Colonic mucosa (tissue), 4 donors: ENCODE results near the gene FOXK2. TPM values are rescaled to one million over a fixed set of nuclear protein-coding genes. Genes with fewer than 3 reads are reported as not detected.

Source experiments
- DNase-seq: peaks from one replicate; pipeline ENCODE4 v3.0.0-alpha.2; 2020
- H3K27ac ChIP-seq: fragments of 200-600 bp; one replicate; pipeline ENCODE4 v1.8.0; 2021
- H3K27me3 ChIP-seq: fragments of 200-600 bp; one replicate; pipeline ENCODE4 v1.8.0; 2021
- H3K36me3 ChIP-seq: fragments of 200-600 bp; one replicate; pipeline ENCODE4 v1.8.0; 2021
- H3K4me1 ChIP-seq: fragments of 200-600 bp; one replicate; pipeline ENCODE4 v1.8.0; 2021; ENCODE audit warnings: mild to moderate bottlenecking
- H3K4me3 ChIP-seq: fragments of 200-600 bp; one replicate; pipeline ENCODE4 v1.8.0; 2021
- H3K9ac ChIP-seq, 2 donors: one replicate each; pipeline ENCODE4 v1.7.0; 2013; ENCODE audit warnings: control low read depth in 2 of 2, low read depth in 2 of 2, low read length in 2 of 2
- H3K9me3 ChIP-seq: fragments of 200-600 bp; one replicate; pipeline ENCODE4 v1.8.0; 2021
- intact Hi-C: fragments of 100-400 bp; cut with DNase I; formaldehyde crosslinking; loops from one replicate; pipeline ENCODE4 v1.14.1; 2022
- total RNA-seq, 2 donors: library from RNA; stranded (reverse); fragmentation: NEBNext Ultra II Directional in 1 of 2; extraction: Animal tissue kit (Norgen Biotek cat#: 25700) in 1 of 2; gene quantifications; one replicate each; pipeline ENCODE4 v1.2.1, GENCODE V29; 2021
- TF ChIP-seq, protein P1 (sequence below): fragments of 200-600 bp; IDR thresholded peaks from one replicate; pipeline ENCODE4 v1.8.0; 2022; ENCODE audit warnings: antibody characterized with exemption, mild to moderate bottlenecking
- donor health status: healthy.
- donor health status: DM: no; HTN: no; CAD: no.
- donor health status: DM: no; HTN: no; CAD: no.

The FOXK2 gene
- total RNA-seq, 2 donors from 2014 or later: 34.8 to 44.5 TPM

DNA sequence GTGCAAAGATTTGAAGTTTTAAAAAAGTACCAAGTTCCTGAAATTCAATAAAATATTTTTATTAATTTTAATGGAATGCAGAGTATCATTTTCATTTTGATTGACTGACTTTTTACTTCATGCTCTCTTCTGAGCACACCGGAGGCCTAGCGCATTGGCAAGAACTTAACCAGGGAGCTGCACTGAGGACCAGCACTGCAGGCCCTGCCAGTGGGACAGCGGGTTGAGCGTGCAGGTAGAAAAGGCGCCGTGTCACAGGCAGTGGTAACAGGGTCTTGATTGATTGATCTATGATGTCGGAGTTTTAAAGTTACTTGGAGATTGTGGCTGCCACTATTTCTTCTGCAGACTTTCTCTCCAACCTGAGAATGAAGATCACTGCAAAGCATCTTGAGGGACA lies 85.0 kb downstream of the FOXK2 start:
- intact Hi-C loops: no loop called here
- Histone ChIP-seq H3K9me3 (no peaks in the 10 kb centered on the region), H3K27me3 (no peaks in the 10 kb centered on the region), H3K36me3 (peaks cover 10% of the 10 kb centered on the region), H3K27ac (peak overlapping the region; percentile 40), H3K4me1 (no peaks in the 10 kb centered on the region), H3K9ac (no peak overlapping the region), H3K4me3 (no peak overlapping the region)
- DNase-seq: no peak
- TF ChIP-seq, protein P1, sequence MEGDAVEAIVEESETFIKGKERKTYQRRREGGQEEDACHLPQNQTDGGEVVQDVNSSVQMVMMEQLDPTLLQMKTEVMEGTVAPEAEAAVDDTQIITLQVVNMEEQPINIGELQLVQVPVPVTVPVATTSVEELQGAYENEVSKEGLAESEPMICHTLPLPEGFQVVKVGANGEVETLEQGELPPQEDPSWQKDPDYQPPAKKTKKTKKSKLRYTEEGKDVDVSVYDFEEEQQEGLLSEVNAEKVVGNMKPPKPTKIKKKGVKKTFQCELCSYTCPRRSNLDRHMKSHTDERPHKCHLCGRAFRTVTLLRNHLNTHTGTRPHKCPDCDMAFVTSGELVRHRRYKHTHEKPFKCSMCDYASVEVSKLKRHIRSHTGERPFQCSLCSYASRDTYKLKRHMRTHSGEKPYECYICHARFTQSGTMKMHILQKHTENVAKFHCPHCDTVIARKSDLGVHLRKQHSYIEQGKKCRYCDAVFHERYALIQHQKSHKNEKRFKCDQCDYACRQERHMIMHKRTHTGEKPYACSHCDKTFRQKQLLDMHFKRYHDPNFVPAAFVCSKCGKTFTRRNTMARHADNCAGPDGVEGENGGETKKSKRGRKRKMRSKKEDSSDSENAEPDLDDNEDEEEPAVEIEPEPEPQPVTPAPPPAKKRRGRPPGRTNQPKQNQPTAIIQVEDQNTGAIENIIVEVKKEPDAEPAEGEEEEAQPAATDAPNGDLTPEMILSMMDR: no peak

DNA sequence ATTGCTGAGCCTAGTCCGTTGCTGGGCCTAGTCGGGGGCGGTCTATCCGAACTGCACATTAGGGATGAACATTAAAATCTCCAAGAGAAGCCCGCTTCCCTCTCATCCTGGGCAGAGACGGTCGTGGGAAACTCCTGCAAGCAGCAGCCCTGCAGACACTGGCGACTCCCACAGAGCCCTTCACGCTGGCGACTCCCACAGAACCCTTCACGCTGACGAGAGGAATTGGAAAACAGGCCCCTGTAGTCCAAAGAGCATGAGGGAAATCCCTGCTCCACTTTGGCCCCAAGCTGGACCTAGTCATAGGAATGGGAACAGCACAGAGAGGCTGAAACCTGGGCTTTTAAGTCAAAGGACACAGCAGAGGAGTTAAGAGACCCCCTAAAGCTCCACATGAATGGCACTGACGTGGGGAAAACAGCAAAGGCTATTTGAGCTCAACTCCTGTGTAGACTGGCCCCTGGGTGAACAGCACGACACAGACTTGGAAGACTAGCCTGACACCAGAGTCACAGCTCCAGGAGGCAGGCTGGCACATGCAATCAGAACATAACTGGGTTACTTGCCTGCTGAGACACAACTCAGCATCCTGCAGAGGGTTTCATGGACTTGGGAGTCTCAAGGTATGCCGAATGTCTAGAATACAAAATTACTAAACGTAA lies 86.5 kb downstream of the FOXK2 start:
- intact Hi-C loops: no loop called here
- no peaks in the 10 kb centered on the region for H3K9me3 ChIP-seq
- no peaks in the 10 kb centered on the region for H3K4me1 ChIP-seq
- no peak overlapping the region for H3K27ac ChIP-seq
- no peak overlapping the region for H3K4me3 ChIP-seq
- no peaks in the 10 kb centered on the region for H3K27me3 ChIP-seq
- TF ChIP-seq, protein P1: no peak
- H3K9ac ChIP-seq: no peak overlapping the region
- no peak for DNase-seq
- peaks cover 10% of the 10 kb centered on the region for H3K36me3 ChIP-seq

DNA sequence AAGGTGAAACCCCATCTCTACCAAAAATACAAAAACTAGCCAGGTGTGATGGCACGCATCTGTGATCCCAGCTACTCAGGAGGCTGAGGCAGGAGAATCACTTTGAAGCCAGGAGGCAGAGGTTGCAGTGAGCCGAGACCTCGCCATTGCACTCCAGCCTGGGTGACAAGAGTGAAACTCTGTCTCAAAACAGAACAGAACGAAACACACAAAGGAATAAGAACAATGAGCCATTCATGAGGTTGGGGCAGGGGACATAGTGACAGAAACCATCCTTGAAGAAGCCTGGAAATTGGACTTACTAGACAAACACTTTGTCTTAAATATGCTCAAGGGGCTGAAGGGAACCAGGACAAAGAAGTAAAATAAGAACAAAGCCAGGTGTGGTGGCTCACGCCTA lies 89.3 kb downstream of the FOXK2 start:
- H3K27me3 ChIP-seq: no peaks in the 10 kb centered on the region
- intact Hi-C loops: no loop called here
- no peak overlapping the region for H3K4me3 ChIP-seq
- H3K4me1 ChIP-seq: no peaks in the 10 kb centered on the region
- H3K27ac ChIP-seq: no peak overlapping the region
- no peak overlapping the region for H3K9ac ChIP-seq
- TF ChIP-seq, protein P1: no peak
- H3K36me3 ChIP-seq: no peaks in the 10 kb centered on the region
- DNase-seq: no peak
- no peaks in the 10 kb centered on the region for H3K9me3 ChIP-seq

DNA sequence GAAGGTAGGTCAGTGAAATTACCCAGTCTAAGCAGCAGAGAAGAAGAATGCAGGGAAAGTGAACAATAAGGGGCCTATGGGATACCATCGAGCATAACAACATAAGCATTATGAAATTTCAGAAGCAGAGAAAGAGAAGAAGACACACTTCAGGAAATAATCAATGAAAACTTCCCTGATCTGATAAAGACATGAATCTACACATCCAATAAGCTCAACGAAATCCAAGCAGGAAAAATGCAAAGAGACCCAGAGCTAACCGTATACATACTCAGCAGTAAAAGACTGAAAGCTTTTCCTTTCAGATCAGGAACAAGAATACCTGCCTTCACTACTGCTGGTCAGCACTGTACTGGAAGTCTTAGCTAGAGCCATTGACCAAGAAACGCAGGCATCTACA lies 90.1 kb downstream of the FOXK2 start:
- H3K4me1 ChIP-seq: no peaks in the 10 kb centered on the region
- no peak overlapping the region for H3K27ac ChIP-seq
- H3K9me3 ChIP-seq: no peaks in the 10 kb centered on the region
- no peak overlapping the region for H3K9ac ChIP-seq
- TF ChIP-seq, protein P1: no peak
- no peak for DNase-seq
- no peak overlapping the region for H3K4me3 ChIP-seq
- no peaks in the 10 kb centered on the region for H3K27me3 ChIP-seq
- intact Hi-C loops: no loop called here
- no peaks in the 10 kb centered on the region for H3K36me3 ChIP-seq

DNA sequence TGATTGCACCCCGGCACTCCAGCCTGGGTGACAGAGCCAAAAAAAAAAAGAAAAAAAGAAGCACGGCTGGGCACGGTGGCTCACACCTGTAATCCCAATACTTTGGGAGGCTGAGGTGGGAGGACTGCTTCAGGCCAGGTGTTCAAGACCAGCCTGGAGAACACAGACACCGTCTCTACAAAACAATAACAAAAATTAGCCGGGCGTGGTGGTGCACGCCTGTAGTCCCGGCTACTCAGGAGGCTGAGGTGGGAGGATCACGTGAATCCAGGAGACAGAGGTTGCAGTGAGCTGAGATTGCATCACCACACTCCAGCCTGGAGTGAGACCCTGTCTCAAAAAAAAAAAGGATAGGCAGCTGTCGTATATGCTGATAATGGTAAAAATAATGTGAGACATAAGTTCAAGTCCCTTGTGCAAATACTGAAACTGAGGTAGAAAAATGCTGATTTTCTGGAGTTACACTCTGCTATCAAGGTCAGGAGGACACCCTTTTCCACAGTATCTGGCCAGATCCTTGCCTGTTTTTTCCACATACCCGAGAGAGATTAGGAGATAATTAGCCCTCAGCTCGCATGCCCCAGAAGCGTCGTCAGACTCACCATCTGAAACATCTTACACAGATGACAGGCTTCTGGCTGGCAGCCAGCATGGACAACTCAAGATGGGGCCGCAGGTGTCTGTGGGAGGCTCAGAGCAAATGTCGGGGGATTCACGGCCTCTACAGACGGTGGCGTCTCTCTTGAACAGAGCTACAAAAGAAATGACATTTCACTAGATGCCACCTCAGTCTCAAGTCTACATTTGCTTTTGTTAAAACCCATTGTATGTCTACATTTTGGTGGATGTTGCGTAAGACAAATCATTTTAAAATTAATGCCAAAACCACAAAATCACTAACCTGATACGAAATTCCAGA lies 91.9 kb downstream of the FOXK2 start:
- TF ChIP-seq, protein P1: no peak
- no peak overlapping the region for H3K9ac ChIP-seq
- no peaks in the 10 kb centered on the region for H3K9me3 ChIP-seq
- H3K36me3 ChIP-seq: no peaks in the 10 kb centered on the region
- H3K4me1 ChIP-seq: no peaks in the 10 kb centered on the region
- no peaks in the 10 kb centered on the region for H3K27me3 ChIP-seq
- H3K27ac ChIP-seq: no peak overlapping the region
- intact Hi-C loops: no loop called here
- H3K4me3 ChIP-seq: no peak overlapping the region
- DNase-seq: no peak
